Left lung (tissue), 10 donors: ENCODE data around the gene TRAF2. TPM values are rescaled to one million over a fixed set of nuclear protein-coding genes. Genes with fewer than 3 reads are reported as not detected.

ENCODE experiments used
- ATAC-seq: fragments of 200-7000 bp; cut with Tn5 transposase; one replicate; pipeline ENCODE4 v1.9.1; 2020; ENCODE audit warnings: moderate library complexity
- DNase-seq, 4 donors: peaks; one replicate each; pipeline ENCODE4 v3.0.0-alpha.2; 2013 to 2020
- H3K27ac ChIP-seq, 2 donors: fragments of 200-600 bp; sonication (generic) in 1 of 2; one replicate each; pipeline versions ENCODE4 v1.5.0 to v1.8.0; 2020 to 2021
- H3K27me3 ChIP-seq, 2 donors: fragments of 200-600 bp; sonication (generic) in 1 of 2; one replicate each; pipeline versions ENCODE4 v1.5.0 to v1.8.0; 2020 to 2021
- H3K36me3 ChIP-seq, 2 donors: fragments of 200-600 bp; sonication (generic) in 1 of 2; one replicate each; pipeline versions ENCODE4 v1.5.0 to v1.8.0; 2020 to 2021
- H3K4me1 ChIP-seq, 2 donors: fragments of 200-600 bp; one replicate each; pipeline ENCODE4 v1.8.0; 2021
- H3K4me3 ChIP-seq, 2 donors: fragments of 200-600 bp; sonication (generic) in 1 of 2; one replicate each; pipeline versions ENCODE4 v1.5.0 to v1.8.0; 2020 to 2021; ENCODE audit warnings: mild to moderate bottlenecking in 1 of 2
- H3K9me3 ChIP-seq, 2 donors: fragments of 200-600 bp; sonication (generic) in 1 of 2; one replicate each; pipeline versions ENCODE4 v1.5.0 to v1.8.0; 2020 to 2021
- CTCF ChIP-seq, 2 donors: fragments of 200-600 bp; sonication (generic) in 1 of 2; IDR thresholded peaks; one replicate each; pipeline versions ENCODE4 v1.5.0 to v1.8.0; 2021; ENCODE audit warnings: antibody characterized with exemption in 2 of 2
- intact Hi-C, 2 donors: fragments of 100-400 bp; cut with DNase I; formaldehyde crosslinking; loops; one replicate each; pipeline versions ENCODE4 v1.11.2 to v1.14.2; 2022
- polyA plus RNA-seq, 6 donors: library from polyadenylated mRNA; unstranded; fragments of 120-200 nt; gene quantifications; one replicate each; pipeline ENCODE4 v1.2.1, GENCODE V29; 2013; ENCODE audit not compliant: insufficient read length in 6 of 6
- total RNA-seq, 2 donors: library from RNA; stranded (reverse); fragmentation: NEBNext Ultra II Directional; extraction: Animal tissue kit (Norgen Biotek cat#: 25700); gene quantifications; one replicate each; pipeline ENCODE4 v1.2.1, GENCODE V29; 2021
- donor health status: DM: no; HTN: yes; CAD: no.
- donor health status: DM: no; HTN: no; CAD: no.

The TRAF2 gene
- total and polyA plus RNA-seq, 8 donors, result 12.4 to 22.4 (median 15.9) TPM

GRCh38 chr9:136907011-136907914 lies 20.9 kb downstream of the TRAF2 start:
- H3K9me3 ChIP-seq, result no peaks in the 10 kb centered on the region
- peaks cover 10 to 16% of the 10 kb centered on the region in 2 donors for H3K4me1 ChIP-seq
- TF ChIP-seq CTCF (IDR thresholded peaks at IDR 0.05), result no peak
- intact Hi-C loops, result no loop called here
- H3K4me3 ChIP-seq, result no peak overlapping the region
- no peak overlapping the region for H3K27ac ChIP-seq
- peaks cover 0 to 66% of the 10 kb centered on the region in 2 donors for H3K36me3 ChIP-seq
- no peaks in the 10 kb centered on the region for H3K27me3 ChIP-seq
- ATAC-seq (no peak), DNase-seq (no peak)

- no peak overlapping the region for H3K27ac ChIP-seq
- no peak for TF ChIP-seq CTCF (IDR thresholded peaks at IDR 0.05)
- H3K27me3 ChIP-seq, result no peaks in the 10 kb centered on the region
- H3K4me3 ChIP-seq, result no peak overlapping the region
- intact Hi-C loops, result no loop called here
- peaks cover 0 to 9% of the 10 kb centered on the region in 2 donors for H3K4me1 ChIP-seq
- DNase-seq (no peak), ATAC-seq (no peak)
- no peaks in the 10 kb centered on the region for H3K9me3 ChIP-seq
- H3K36me3 ChIP-seq, result peaks cover 0 to 76% of the 10 kb centered on the region in 2 donors
Measured at GRCh38 chr9:136910197-136910900, 24.0 kb downstream of the TRAF2 start.

GRCh38 chr9:136910901-136911245 lies 24.6 kb downstream of the TRAF2 start:
- Histone ChIP-seq H3K36me3 (peaks cover 0 to 80% of the 10 kb centered on the region in 2 donors), H3K27me3 (no peaks in the 10 kb centered on the region), H3K4me3 (no peak overlapping the region), H3K4me1 (peaks cover 0 to 9% of the 10 kb centered on the region in 2 donors), H3K9me3 (no peaks in the 10 kb centered on the region), H3K27ac (no peak overlapping the region)
- ATAC-seq, result no peak
- no peak for DNase-seq
- intact Hi-C loops, result no loop called here
- no peak for TF ChIP-seq CTCF (IDR thresholded peaks at IDR 0.05)

- intact Hi-C loops, result no loop called here
- ATAC-seq (no peak), DNase-seq (no peak)
- Histone ChIP-seq H3K27ac (peak overlapping the region in 1 of 2 donors; percentile 64), H3K9me3 (no peaks in the 10 kb centered on the region), H3K4me3 (no peak overlapping the region), H3K27me3 (no peaks in the 10 kb centered on the region), H3K4me1 (peaks cover 0 to 12% of the 10 kb centered on the region in 2 donors), H3K36me3 (peaks cover 0 to 78% of the 10 kb centered on the region in 2 donors)
- no peak for TF ChIP-seq CTCF (IDR thresholded peaks at IDR 0.05)
Measured at GRCh38 chr9:136913701-136914438, 27.6 kb downstream of the TRAF2 start.
